A549 treated with AZD2906 at 1 μM for 4 hours (cell line): Measurements from ENCODE around the gene LAG3. TPM values are rescaled to one million over a fixed set of nuclear protein-coding genes. Genes with fewer than 3 reads are reported as not detected.

Source experiments
- total RNA-seq: library from RNA; stranded (reverse); fragments of 200-300 nt; extraction: Qiagen RNA extraction; gene quantifications from 5 replicates; pipeline ENCODE4 v1.2.3, GENCODE V29; 2022

LAG3 gene
- 0.83 to 1.6 TPM (median 1.4 TPM) in 5 replicates for total RNA-seq

DNA sequence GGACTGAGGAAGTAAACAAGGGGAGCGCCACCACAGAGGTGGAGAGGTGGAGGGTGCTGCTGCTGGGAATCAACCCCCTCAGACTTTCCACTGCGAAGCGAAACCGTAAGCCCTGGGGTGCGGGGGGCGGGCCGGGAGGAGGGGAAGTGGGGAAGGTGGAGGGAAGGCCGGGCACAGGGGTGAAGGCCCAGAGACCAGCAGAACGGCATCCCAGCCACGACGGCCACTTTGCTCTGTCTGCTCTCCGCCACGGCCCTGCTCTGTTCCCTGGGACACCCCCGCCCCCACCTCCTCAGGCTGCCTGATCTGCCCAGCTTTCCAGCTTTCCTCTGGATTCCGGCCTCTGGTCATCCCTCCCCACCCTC lies at the start of gene LAG3:
Gene LAG3 (plus strand): TSS at position 190 of the 365 bp plus-strand sequence. CDS start 333 bp downstream, outside the sequence.

DNA sequence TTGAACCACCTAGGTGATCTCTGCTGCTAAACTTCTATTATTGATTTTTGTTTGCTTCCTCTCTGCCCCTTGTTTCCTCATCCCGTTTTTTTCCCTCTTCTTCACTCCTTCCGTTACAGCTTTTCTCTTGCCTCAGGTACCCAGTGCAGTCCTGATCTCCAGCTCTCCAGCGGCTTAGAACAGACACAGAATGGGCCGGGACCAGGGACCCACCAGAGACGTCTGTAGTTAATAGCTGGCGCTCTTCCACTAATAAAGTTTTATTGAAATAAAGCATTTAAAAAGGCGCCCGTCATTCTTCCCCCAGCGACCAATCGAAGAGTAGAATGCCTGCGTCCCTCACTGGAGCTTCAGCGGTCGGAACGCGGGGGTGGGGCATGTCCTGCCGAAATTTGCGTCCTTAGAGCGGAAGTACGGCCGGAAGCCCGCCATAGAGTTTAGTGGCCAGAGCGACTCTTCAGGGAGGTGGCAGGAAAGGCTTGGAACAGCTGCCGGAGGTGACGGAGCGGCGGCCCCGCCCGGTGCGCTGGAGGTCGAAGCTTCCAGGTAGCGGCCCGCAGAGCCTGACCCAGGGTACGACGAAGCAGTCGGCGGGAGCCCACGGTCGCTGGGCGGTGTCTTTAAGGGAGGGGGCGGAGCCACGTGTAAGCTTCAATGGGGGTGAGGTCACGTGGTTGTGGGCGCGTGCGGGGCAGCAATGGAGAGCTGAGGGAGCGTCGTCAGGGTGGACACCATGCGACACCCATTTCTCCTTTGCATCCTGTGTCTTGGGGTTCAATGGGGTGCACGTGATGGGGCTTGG lies 48.5 kb upstream of the LAG3 start, which contains the start of gene COPS7A:
Gene COPS7A (plus strand): TSS at position 440 of the 802 bp plus-strand sequence. CDS start 611 bp downstream, outside the sequence.

DNA sequence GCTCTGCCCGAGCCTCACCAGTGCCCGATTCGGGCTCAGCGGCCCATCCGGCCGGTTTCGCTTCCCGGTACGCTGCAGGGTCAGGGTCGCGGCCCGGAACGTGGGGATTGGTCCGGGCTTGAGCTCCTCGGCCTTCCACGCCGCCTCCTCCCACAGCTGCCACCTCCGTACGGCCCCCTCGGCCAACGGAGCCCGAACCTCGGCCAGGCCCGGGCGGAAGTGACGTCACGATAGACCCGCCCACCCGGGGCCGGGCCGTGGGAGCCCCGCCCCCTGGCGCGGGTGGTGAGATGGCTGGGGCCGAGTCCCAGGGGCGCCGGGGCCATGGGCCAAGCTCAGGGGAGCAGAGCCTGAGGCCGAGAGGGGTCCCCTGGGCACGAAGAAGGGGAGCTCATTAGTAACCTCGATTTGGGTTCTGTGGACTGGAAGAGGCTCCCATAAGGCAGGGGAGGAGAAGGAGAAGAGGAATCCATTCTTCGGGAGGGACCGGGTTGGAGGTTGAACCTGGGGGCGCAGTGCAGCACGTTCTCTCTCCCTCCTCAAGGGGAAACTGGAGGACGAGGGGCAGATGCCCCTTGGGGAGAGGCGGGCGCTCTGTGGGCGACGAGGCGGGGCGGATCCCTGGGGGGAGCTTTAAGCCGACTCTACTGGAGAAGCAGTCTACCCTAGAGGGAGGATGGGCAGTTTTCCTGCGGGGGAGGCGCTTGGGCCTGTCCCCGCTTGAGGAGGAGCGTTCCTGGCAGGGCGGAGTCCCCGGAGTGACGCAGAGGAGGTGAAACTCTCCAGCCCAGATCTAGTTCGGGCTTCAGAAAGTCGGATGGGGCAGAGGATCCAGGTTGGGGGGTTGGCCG lies 19.2 kb upstream of the LAG3 start, which contains the start of gene MLF2:
Gene MLF2 (minus strand): TSS at position 221 of the 851 bp plus-strand sequence. CDS start 807 bp downstream, outside the sequence.

DNA sequence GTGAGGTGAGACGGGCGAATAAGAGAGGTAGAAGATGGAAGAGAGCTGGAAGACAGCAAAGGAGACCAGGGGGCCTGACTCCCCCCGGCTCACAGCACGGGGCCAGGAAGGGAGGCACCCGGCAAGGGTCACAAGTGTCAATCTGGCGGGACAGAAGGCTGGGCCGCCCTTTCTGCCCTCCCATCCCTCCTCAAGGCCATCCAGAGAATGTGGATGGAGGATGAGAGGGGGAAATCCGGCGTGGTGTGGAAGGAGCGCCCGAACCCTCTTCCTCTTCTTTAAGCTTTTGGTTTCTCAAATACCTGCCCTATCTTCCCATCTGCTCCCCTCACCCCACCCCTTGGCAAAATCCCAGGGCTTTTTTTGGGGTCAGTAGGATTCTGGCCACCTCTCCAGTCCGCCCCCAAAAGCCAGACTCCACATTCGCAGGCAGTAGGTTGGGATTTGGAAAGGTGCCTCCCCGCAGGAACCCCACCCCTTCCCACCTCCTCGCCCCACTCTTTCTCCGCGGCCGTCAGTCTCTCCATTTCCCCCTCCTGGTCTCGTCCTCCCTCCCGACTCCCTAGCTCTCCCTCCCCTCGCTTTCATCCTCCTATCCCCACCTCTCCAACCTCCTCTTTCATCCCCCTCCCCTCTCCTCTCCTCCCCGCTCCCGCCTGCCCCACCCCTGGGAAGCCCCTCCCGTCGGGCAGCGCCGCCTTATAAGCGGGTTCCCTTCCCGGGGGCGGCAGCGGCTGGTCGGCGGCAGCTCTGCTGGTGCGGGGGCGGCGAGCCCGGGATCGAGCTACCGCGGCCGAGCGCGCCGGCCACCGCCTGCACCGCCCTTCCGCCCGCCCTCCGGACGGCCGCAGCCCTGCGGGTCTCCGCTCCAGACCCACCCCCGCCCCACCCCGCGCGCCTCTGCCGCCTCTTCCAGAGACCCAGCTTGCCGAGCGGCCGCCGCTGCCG lies 6.4 kb upstream of the LAG3 start, which contains the start of gene PTMS:
Gene PTMS (plus strand): TSS at position 730 of the 948 bp plus-strand sequence. CDS start 343 bp downstream, outside the sequence.

DNA sequence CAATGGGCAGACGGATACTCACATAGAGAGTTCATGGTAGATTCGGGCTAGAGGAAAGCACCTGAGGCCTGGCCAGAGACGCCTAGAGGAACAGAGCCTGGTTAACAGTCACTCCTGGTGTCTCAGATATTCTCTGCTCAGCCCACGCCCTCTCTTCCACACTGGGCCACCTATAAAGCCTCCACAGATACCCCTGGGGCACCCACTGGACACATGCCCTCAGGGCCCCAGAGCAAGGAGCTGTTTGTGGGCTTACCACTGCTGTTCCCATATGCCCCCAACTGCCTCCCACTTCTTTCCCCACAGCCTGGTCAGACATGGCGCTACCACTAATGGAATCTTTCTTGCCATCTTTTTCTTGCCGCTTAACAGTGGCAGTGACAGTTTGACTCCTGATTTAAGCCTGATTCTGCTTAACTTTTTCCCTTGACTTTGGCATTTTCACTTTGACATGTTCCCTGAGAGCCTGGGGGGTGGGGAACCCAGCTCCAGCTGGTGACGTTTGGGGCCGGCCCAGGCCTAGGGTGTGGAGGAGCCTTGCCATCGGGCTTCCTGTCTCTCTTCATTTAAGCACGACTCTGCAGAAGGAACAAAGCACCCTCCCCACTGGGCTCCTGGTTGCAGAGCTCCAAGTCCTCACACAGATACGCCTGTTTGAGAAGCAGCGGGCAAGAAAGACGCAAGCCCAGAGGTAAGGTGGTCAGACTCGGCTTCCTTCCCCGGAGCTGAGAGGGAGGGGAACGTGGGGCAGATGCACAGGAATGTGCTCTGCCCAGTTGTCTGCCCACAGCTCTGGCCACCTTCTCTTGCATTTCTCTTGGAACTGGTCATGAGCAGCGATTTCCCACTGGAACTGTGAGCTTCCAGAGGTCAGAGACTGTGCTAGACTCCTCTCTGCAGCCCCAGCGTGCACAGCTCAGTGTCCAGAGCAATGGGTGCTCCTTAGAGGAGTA lies 16.9 kb downstream of the LAG3 start, which contains the start of gene CD4:
Gene CD4 (plus strand): TSS at position 557 of the 953 bp plus-strand sequence. CDS start 10,611 bp downstream, outside the sequence.

DNA sequence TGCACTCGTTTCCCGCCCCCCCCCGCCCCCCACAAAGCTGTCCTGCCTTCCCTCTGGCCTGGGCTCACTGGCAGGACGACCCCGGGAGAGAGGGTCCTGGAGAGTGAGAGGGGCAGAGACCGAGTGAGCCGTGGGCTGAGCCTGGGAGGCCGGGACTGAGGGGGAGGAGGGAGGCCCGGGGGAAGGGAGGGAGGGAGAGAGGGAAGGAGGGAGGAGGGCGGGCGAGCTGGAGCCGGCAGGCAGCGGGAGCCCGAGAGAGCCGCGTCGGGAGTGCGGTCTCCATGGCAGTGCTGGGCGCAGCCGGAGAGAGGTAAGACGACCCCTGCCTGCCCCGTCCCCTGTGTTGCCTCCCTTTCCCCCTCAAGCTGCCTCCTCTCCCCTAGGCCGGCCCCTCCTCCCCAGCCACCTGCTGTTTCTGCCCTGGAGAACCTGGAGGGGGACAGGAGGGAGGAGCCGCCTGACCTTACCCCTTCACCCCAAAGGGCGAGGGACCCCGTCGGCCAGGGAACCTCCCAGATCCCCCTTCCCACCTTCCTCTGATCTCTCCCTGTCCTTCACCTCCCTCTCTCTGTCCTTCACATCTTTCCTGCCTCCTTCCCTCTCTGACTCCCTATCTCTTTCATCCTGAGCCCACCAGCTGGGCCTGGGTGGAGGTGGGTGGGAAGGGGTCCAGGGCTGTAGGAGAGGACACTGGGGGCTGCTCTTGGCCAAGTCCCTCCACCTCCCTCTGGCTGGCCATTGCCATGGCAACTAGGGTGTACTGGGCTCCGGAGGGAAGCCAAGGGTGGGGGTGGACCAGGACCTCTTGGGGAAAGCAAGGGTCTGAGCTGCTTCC lies 49.5 kb downstream of the LAG3 start, which contains the start of gene GPR162:
Gene GPR162 (plus strand): TSS at position 231 of the 835 bp plus-strand sequence. CDS start 2,078 bp downstream, outside the sequence.

Other genes with a start within 250 kb of the LAG3 start
- 6,774 to 9,343 TPM (median 8,942 TPM) in 5 replicates for gene GAPDH, start 238.0 kb upstream of the LAG3 start, total RNA-seq
- gene IFFO1, start 216.5 kb upstream of the LAG3 start, total RNA-seq, result 1.5 to 2.3 TPM (median 1.6 TPM) in 5 replicates
- gene NOP2, start 204.2 kb upstream of the LAG3 start, total RNA-seq, result 86.7 to 99.6 TPM (median 96.7 TPM) in 5 replicates
- 52.7 to 76.9 TPM (median 54.3 TPM) in 5 replicates for gene CHD4, start 165.1 kb upstream of the LAG3 start, total RNA-seq
- gene LPAR5, start 136.6 kb upstream of the LAG3 start, total RNA-seq, result 0.53 to 0.92 TPM (median 0.65 TPM) in 5 replicates
- 0.13 to 0.28 TPM (median 0.17 TPM) in 3 of 5 replicates, not detected in the others for gene ACRBP, start 125.1 kb upstream of the LAG3 start, total RNA-seq
- gene ING4, start 109.4 kb upstream of the LAG3 start, total RNA-seq, result 12.0 to 17.7 TPM (median 14.7 TPM) in 5 replicates
- 50.4 to 60.8 TPM (median 56.9 TPM) in 5 replicates for gene ZNF384, start 83.1 kb upstream of the LAG3 start, total RNA-seq
- 0.75 to 1.00 TPM (median 0.92 TPM) in 5 replicates for gene PIANP, start 71.7 kb upstream of the LAG3 start, total RNA-seq
- gene COPS7A, start 48.5 kb upstream of the LAG3 start, total RNA-seq, result 50.2 to 55.9 TPM (median 55.2 TPM) in 5 replicates
- gene MLF2, start 19.4 kb upstream of the LAG3 start, total RNA-seq, result 268 to 304 TPM (median 292 TPM) in 5 replicates
- 589 to 916 TPM (median 868 TPM) in 5 replicates for gene PTMS, start 6.2 kb upstream of the LAG3 start, total RNA-seq
- gene CD4, start 17.0 kb downstream of the LAG3 start, total RNA-seq, result 0.01 to 0.06 TPM in 2 of 5 replicates, not detected in the others
- gene GPR162, start 49.3 kb downstream of the LAG3 start, total RNA-seq, result 0.26 to 0.41 TPM (median 0.33 TPM) in 5 replicates
- 22.2 to 28.3 TPM (median 26.4 TPM) in 5 replicates for gene P3H3, start 55.9 kb downstream of the LAG3 start, total RNA-seq
- gene GNB3, start 68.4 kb downstream of the LAG3 start, total RNA-seq, result 0.92 to 2.1 TPM (median 1.4 TPM) in 5 replicates
- 72.8 to 80.0 TPM (median 76.6 TPM) in 5 replicates for gene CDCA3, start 78.8 kb downstream of the LAG3 start, total RNA-seq
- gene USP5, start 79.6 kb downstream of the LAG3 start, total RNA-seq, result 71.9 to 93.6 TPM (median 77.7 TPM) in 5 replicates
- 1,494 to 1,665 TPM (median 1,624 TPM) in 5 replicates for gene TPI1, start 95.0 kb downstream of the LAG3 start, total RNA-seq
- gene SPSB2, start 100.8 kb downstream of the LAG3 start, total RNA-seq, result 24.5 to 34.1 TPM (median 33.9 TPM) in 5 replicates
- gene LRRC23, start 132.3 kb downstream of the LAG3 start, total RNA-seq, result 15.6 to 19.4 TPM (median 16.9 TPM) in 5 replicates
- gene ENO2, start 142.1 kb downstream of the LAG3 start, total RNA-seq, result 29.0 to 33.1 TPM (median 32.0 TPM) in 5 replicates
- 50.9 to 76.0 TPM (median 73.6 TPM) in 5 replicates for gene ATN1, start 155.4 kb downstream of the LAG3 start, total RNA-seq
- not detected in 5 replicates for gene RNU7-1, start 171.3 kb downstream of the LAG3 start, total RNA-seq
- 261 to 320 TPM (median 303 TPM) in 5 replicates for gene C12orf57, start 171.5 kb downstream of the LAG3 start, total RNA-seq
- gene PTPN6, start 178.8 kb downstream of the LAG3 start, total RNA-seq, result 9.1 to 13.5 TPM (median 10.5 TPM) in 5 replicates
- gene PHB2, start 198.1 kb downstream of the LAG3 start, total RNA-seq, result 316 to 337 TPM (median 328 TPM) in 5 replicates
- 54.5 to 63.2 TPM (median 59.6 TPM) in 5 replicates for gene EMG1, start 198.4 kb downstream of the LAG3 start, total RNA-seq
- 26.7 to 30.7 TPM (median 29.8 TPM) in 5 replicates for gene LPCAT3, start 246.0 kb downstream of the LAG3 start, total RNA-seq